Adipocyte (in vitro differentiated cells): Measurements from ENCODE around the gene BRAF.
"Not testable (repeated sequence)": the region's sequence is repeated elsewhere in the genome, so short reads cannot be mapped to it uniquely, and the experiment has no call there.

Experiments
- DNase-seq: peaks from one replicate; pipeline ENCODE4 v3.0.0-alpha.2; 2015; ENCODE audit warnings: low read depth
- H3K27me3 ChIP-seq: replicated peaks from 2 replicates; pipeline ENCODE4 v1.7.0; 2013; ENCODE audit warnings: mild to moderate bottlenecking, low read length, moderate library complexity; ENCODE audit not compliant: control insufficient read depth, insufficient read depth
- H3K36me3 ChIP-seq: 2 replicates; pipeline ENCODE4 v1.7.0; 2013; ENCODE audit warnings: low read length, mild to moderate bottlenecking, moderate library complexity; ENCODE audit not compliant: control insufficient read depth, insufficient read depth, severe bottlenecking
- H3K4me1 ChIP-seq: 2 replicates; pipeline ENCODE4 v1.7.0; 2013; ENCODE audit warnings: mild to moderate bottlenecking, low read length, moderate library complexity; ENCODE audit not compliant: control insufficient read depth, insufficient read depth
- H3K4me3 ChIP-seq: 2 replicates; pipeline ENCODE4 v1.7.0; 2013; ENCODE audit warnings: mild to moderate bottlenecking, low read length, moderate library complexity
- H3K9ac ChIP-seq: 2 replicates; pipeline ENCODE4 v1.7.0; 2013; ENCODE audit warnings: mild to moderate bottlenecking, low read length, moderate library complexity
- H3K9me3 ChIP-seq: 2 replicates; pipeline ENCODE4 v1.7.0; 2013; ENCODE audit warnings: mild to moderate bottlenecking, low read length, moderate library complexity; ENCODE audit not compliant: control insufficient read depth

BRAF gene

GRCh38 chr7:140924821-140925421, at the start of gene BRAF:
BRAF (minus strand) TSS chr7:140924929; CDS start chr7:140924703, 226 bp downstream.
- DNase-seq, result peak; percentile 96
- Histone ChIP-seq H3K9ac (peak within 1 kb of the TSS; percentile 93), H3K4me3 (peak within 1 kb of the TSS; percentile 96), H3K27me3 (no peaks in the 10 kb centered on the region), H3K4me1 (peaks cover 13% of the 10 kb centered on the region), H3K9me3 (no peaks in the 10 kb centered on the region), H3K36me3 (no peaks in the 10 kb centered on the region)

DNA sequence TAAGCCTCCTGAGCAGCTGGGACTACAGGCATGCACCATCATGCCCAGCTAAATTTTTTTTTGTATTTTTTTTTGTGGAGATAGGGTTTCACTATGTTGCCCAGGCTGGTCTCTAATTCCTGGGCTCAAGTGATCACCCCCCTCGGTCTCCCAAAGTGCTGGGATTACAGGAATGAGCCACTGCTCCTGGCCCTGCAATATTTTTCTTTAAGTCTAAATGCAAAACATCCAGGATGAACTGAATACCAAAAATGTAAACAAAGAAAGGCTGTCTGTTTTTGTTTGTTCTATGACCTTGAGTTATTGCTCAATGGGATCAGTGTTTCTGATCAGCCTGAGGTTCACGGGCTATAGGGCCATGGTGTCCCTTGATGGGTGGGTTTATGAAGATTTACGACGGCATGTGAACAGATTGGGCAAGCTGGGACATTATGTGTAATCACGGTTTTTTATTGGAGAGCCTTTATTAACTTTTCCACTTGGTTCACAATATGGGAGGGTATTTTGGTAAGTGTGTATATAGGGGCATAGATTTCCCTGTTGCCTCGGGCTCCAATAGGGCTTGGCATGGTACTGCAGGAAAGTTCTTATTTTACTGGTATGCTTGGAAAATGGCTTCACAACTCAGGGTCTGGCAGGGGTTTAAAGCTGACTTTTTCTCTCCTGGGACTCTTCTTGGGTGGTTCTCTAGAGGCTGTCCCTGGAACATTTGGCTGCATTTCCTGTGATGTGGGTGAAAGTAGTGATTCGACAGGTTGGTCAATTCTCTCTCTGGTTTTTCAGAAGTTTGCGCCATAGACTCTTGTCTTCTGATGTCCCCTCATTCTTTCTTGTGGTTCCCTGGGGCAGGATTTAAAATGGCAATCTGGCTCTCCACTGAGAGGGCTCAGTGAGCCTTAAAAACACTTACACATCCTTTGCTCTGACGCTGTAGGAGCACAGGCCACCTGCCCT, 48.4 kb upstream of the BRAF start:
- Histone ChIP-seq H3K4me1 (peaks cover 15% of the 10 kb centered on the region), H3K4me3 (no peak overlapping the region), H3K36me3 (no peaks in the 10 kb centered on the region), H3K9me3 (no peaks in the 10 kb centered on the region), H3K27me3 (no peaks in the 10 kb centered on the region), H3K9ac (no peak overlapping the region)
- DNase-seq, result peak; percentile 54

- Histone ChIP-seq H3K9me3 (no peaks in the 10 kb centered on the region), H3K4me3 (no peak overlapping the region), H3K4me1 (peaks cover 15% of the 10 kb centered on the region), H3K9ac (no peak overlapping the region), H3K27me3 (no peaks in the 10 kb centered on the region), H3K36me3 (no peaks in the 10 kb centered on the region)
- no peak for DNase-seq
These were observed 47.6 kb upstream of the BRAF start for GRCh38 chr7:140972344-140972743.

- H3K4me3 ChIP-seq, result no peak overlapping the region
- H3K36me3 ChIP-seq, result no peaks in the 10 kb centered on the region
- H3K4me1 ChIP-seq, result peaks cover under 1% of the 10 kb centered on the region
- H3K9me3 ChIP-seq, result no peaks in the 10 kb centered on the region
- DNase-seq, result no peak
- no peak overlapping the region for H3K9ac ChIP-seq
- no peaks in the 10 kb centered on the region for H3K27me3 ChIP-seq
These were observed 42.7 kb upstream of the BRAF start for GRCh38 chr7:140967438-140967837.

DNA sequence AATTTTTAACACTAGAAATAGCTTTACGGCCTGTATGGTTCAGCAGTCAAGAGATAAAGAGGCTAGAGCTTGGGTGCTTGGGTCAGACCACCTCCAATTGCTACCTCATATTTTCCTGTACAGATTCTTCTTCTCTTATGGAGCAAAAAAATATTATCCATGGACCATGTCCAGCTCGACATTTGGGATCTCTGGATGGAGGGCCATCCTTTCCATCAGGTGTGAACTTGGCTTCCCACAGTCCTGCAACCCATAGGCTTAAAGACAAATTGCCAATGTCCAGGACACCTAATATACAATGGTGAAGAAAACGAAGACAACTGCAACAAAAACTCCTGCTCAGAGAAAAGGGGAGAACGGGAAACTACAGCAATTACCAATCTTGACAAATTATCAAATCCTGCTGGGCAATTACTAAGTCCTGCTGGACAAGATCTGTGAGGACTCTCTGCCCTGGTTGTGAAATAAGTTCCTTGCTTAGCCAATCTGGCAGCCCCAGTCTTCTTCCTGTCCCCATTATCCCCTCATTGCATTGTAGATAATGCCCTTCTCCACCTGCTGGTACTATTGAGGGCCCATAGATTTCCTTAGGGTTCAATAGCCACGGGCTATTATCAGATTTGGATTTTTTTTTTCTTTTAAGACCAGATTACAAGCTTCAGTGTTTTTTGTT, 42.0 kb upstream of the BRAF start:
- no peaks in the 10 kb centered on the region for H3K9me3 ChIP-seq
- H3K4me1 ChIP-seq, result no peaks in the 10 kb centered on the region
- no peak overlapping the region for H3K9ac ChIP-seq
- DNase-seq, result no peak
- H3K4me3 ChIP-seq, result no peak overlapping the region
- H3K36me3 ChIP-seq, result no peaks in the 10 kb centered on the region
- H3K27me3 ChIP-seq, result no peaks in the 10 kb centered on the region

- H3K27me3 ChIP-seq, result no peaks in the 10 kb centered on the region
- no peak for DNase-seq
- H3K9me3 ChIP-seq, result peaks cover 11% of the 10 kb centered on the region
- no peak overlapping the region for H3K4me3 ChIP-seq
- H3K9ac ChIP-seq, result no peak overlapping the region
- H3K36me3 ChIP-seq, result no peaks in the 10 kb centered on the region
- no peaks in the 10 kb centered on the region for H3K4me1 ChIP-seq
These were observed 36.4 kb upstream of the BRAF start for GRCh38 chr7:140961117-140961516.

DNA sequence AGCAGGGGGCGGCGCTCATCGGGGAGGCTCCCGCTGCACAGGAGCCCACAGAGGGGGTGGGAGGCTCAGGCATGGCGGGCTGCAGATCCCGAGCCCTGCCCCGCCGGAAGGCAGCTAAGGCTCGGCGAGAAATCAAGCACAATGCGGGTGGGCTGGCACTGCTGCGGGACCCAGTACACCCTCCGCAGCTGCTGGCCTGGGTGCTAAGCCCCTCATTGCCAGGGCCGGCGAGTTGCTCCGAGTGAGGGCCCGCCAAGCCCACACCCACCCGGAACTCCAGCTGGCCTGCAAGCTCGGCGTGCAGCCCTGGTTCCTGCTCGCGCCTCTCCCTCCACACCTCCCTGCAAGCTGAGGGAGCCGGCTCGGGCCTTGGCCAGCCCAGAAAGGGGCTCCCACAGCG, 32.3 kb upstream of the BRAF start:
- not testable (repeated sequence) for H3K4me3 ChIP-seq, H3K4me1 ChIP-seq, H3K9ac ChIP-seq, DNase-seq, H3K36me3 ChIP-seq, H3K27me3 ChIP-seq
- peaks cover 11% of the 10 kb centered on the region for H3K9me3 ChIP-seq

DNA sequence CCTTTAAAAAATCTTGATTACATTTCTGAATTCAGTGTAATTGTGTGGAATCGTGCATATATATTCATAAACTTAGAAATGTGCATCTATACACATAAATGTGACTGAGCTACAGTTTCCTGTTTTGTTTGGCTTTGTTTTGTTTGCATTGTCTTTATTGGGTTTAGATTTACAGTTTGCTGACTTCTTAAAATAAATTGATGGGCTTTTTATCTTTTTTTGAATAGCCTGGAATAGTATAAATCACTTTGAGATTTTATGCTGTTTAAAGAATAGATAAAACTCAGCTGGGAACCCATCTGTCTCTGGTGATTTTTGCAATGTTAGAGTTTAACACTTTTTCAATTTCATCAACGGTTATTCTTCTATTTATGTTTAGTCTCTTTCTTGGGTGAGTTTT, 21.2 kb upstream of the BRAF start:
- DNase-seq, result no peak
- Histone ChIP-seq H3K9me3 (no peaks in the 10 kb centered on the region), H3K9ac (no peak overlapping the region), H3K4me3 (no peak overlapping the region), H3K36me3 (no peaks in the 10 kb centered on the region), H3K4me1 (no peaks in the 10 kb centered on the region), H3K27me3 (no peaks in the 10 kb centered on the region)

- H3K4me3 ChIP-seq, H3K36me3 ChIP-seq, H3K4me1 ChIP-seq, H3K9ac ChIP-seq, H3K9me3 ChIP-seq, H3K27me3 ChIP-seq, DNase-seq: not testable (repeated sequence)
These were observed 17.5 kb upstream of the BRAF start for GRCh38 chr7:140942242-140942641.

DNA sequence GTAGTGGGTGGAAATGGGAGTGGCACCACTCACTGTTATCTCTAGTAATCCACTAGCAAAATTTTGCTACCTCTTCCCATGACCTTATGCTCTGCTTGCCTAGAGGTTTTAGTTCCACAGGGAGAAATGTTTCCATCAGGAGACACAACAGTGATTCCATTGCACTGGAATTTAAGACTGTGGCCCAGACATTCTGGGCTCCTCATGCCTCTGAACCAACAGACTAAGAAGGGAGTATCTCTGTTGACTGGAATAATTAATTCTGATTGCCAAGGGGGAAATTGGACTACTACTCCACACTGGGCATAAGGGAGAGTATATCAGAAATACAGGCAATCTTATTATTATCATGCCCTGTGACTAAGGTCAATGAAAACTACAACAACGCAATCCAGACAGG, 16.2 kb upstream of the BRAF start:
- no peak for DNase-seq
- Histone ChIP-seq H3K4me1 (no peaks in the 10 kb centered on the region), H3K9ac (no peak overlapping the region)

DNA sequence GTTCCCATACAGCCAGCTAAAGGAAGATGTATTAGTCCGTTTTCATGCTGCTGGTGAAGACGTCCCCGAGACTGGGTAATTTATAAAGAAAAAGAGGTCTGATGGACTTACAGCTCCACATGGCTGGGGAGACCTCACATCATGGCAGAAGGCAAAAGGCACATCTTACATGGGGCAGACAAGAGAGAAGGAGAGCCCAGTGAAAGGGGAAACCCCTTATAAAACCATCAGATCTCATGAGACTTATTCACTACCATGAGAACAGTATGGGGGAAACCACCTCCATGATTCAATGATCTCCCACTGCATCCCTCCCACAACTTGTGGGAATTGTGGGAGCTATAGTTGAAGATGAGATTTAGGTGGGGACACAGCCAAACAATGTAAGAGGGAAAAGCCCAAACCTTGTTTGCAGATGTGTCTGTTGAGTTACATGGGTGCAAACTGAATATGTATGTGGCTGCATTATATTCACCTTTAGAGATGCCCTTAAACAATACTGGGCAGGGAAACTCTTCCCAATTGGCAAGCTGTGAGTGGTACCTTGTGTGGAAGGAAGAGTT, 13.1 kb upstream of the BRAF start:
- H3K4me3 ChIP-seq, result no peak overlapping the region
- H3K36me3 ChIP-seq, result no peaks in the 10 kb centered on the region
- no peaks in the 10 kb centered on the region for H3K9me3 ChIP-seq
- no peaks in the 10 kb centered on the region for H3K4me1 ChIP-seq
- H3K27me3 ChIP-seq, result no peaks in the 10 kb centered on the region
- DNase-seq, result no peak
- no peak overlapping the region for H3K9ac ChIP-seq

More for the DNA sequence above, 16.2 kb upstream of the BRAF start:
- no peaks in the 10 kb centered on the region for H3K27me3 ChIP-seq
- no peak overlapping the region for H3K4me3 ChIP-seq
- H3K9me3 ChIP-seq, result no peaks in the 10 kb centered on the region
- H3K36me3 ChIP-seq, result no peaks in the 10 kb centered on the region
